Left lung (tissue), 10 donors: ENCODE results near the gene RASAL1. TPM values are rescaled to one million over a fixed set of nuclear protein-coding genes. Genes with fewer than 3 reads are reported as not detected.

Experiments
- ATAC-seq: fragments of 200-7000 bp; cut with Tn5 transposase; one replicate; pipeline ENCODE4 v1.9.1; 2020; ENCODE audit warnings: moderate library complexity
- DNase-seq, 4 donors: peaks; one replicate each; pipeline ENCODE4 v3.0.0-alpha.2; 2013 to 2020
- H3K27ac ChIP-seq, 2 donors: fragments of 200-600 bp; sonication (generic) in 1 of 2; one replicate each; pipeline versions ENCODE4 v1.5.0 to v1.8.0; 2020 to 2021
- H3K27me3 ChIP-seq, 2 donors: fragments of 200-600 bp; sonication (generic) in 1 of 2; one replicate each; pipeline versions ENCODE4 v1.5.0 to v1.8.0; 2020 to 2021
- H3K36me3 ChIP-seq, 2 donors: fragments of 200-600 bp; sonication (generic) in 1 of 2; one replicate each; pipeline versions ENCODE4 v1.5.0 to v1.8.0; 2020 to 2021
- H3K4me1 ChIP-seq, 2 donors: fragments of 200-600 bp; one replicate each; pipeline ENCODE4 v1.8.0; 2021
- H3K4me3 ChIP-seq, 2 donors: fragments of 200-600 bp; sonication (generic) in 1 of 2; one replicate each; pipeline versions ENCODE4 v1.5.0 to v1.8.0; 2020 to 2021; ENCODE audit warnings: mild to moderate bottlenecking in 1 of 2
- H3K9me3 ChIP-seq, 2 donors: fragments of 200-600 bp; sonication (generic) in 1 of 2; one replicate each; pipeline versions ENCODE4 v1.5.0 to v1.8.0; 2020 to 2021
- CTCF ChIP-seq, 2 donors: fragments of 200-600 bp; sonication (generic) in 1 of 2; IDR thresholded peaks; one replicate each; pipeline versions ENCODE4 v1.5.0 to v1.8.0; 2021; ENCODE audit warnings: antibody characterized with exemption in 2 of 2
- intact Hi-C, 2 donors: fragments of 100-400 bp; cut with DNase I; formaldehyde crosslinking; loops; one replicate each; pipeline versions ENCODE4 v1.11.2 to v1.14.2; 2022
- polyA plus RNA-seq, 6 donors: library from polyadenylated mRNA; unstranded; fragments of 120-200 nt; gene quantifications; one replicate each; pipeline ENCODE4 v1.2.1, GENCODE V29; 2013; ENCODE audit not compliant: insufficient read length in 6 of 6
- total RNA-seq, 2 donors: library from RNA; stranded (reverse); fragmentation: NEBNext Ultra II Directional; extraction: Animal tissue kit (Norgen Biotek cat#: 25700); gene quantifications; one replicate each; pipeline ENCODE4 v1.2.1, GENCODE V29; 2021
- donor health status: DM: no; HTN: yes; CAD: no.
- donor health status: DM: no; HTN: no; CAD: no.

The RASAL1 gene
- total and polyA plus RNA-seq, 8 donors = 0.16 to 0.46 (median 0.24) TPM

GRCh38 chr12:113070117-113070906, 65.2 kb downstream of the RASAL1 start:
- Histone ChIP-seq H3K27ac (no peak overlapping the region), H3K4me3 (no peak overlapping the region), H3K27me3 (peaks cover 0 to 17% of the 10 kb centered on the region in 2 donors), H3K9me3 (no peaks in the 10 kb centered on the region), H3K36me3 (no peaks in the 10 kb centered on the region), H3K4me1 (no peaks in the 10 kb centered on the region)
- ATAC-seq = peak; percentile 63
- TF ChIP-seq CTCF (IDR thresholded peaks at IDR 0.05) = no peak
- intact Hi-C loops = no loop called here
- peak in 1 of 4 donors; percentile 60 for DNase-seq

- Histone ChIP-seq H3K9me3 (no peaks in the 10 kb centered on the region), H3K4me3 (no peak overlapping the region), H3K36me3 (no peaks in the 10 kb centered on the region), H3K4me1 (no peaks in the 10 kb centered on the region), H3K27me3 (peaks cover 0 to 17% of the 10 kb centered on the region in 2 donors), H3K27ac (no peak overlapping the region)
- TF ChIP-seq CTCF (IDR thresholded peaks at IDR 0.05) = no peak
- no peak for DNase-seq
- ATAC-seq = no peak
- intact Hi-C loops = no loop called here
Observed at GRCh38 chr12:113069751-113070116, 65.8 kb downstream of the RASAL1 start.

GRCh38 chr12:113069149-113069548, 66.4 kb downstream of the RASAL1 start:
- ATAC-seq = no peak
- H3K36me3 ChIP-seq = no peaks in the 10 kb centered on the region
- no peak overlapping the region for H3K27ac ChIP-seq
- H3K27me3 ChIP-seq = peaks cover 0 to 19% of the 10 kb centered on the region in 2 donors
- no peak overlapping the region for H3K4me3 ChIP-seq
- DNase-seq = no peak
- intact Hi-C loops = no loop called here
- TF ChIP-seq CTCF (IDR thresholded peaks at IDR 0.05) = no peak
- H3K4me1 ChIP-seq = no peaks in the 10 kb centered on the region
- no peaks in the 10 kb centered on the region for H3K9me3 ChIP-seq

- Histone ChIP-seq H3K9me3 (no peaks in the 10 kb centered on the region), H3K4me3 (no peak overlapping the region), H3K27me3 (peaks cover 0 to 28% of the 10 kb centered on the region in 2 donors), H3K4me1 (no peaks in the 10 kb centered on the region), H3K36me3 (no peaks in the 10 kb centered on the region), H3K27ac (no peak overlapping the region)
- no peak for DNase-seq
- no peak for TF ChIP-seq CTCF (IDR thresholded peaks at IDR 0.05)
- intact Hi-C loops = no loop called here
- ATAC-seq = no peak
Observed at GRCh38 chr12:113067987-113068935, 67.3 kb downstream of the RASAL1 start.
